ENCODE measurements around the gene HMCN1. TPM values are rescaled to one million over a fixed set of nuclear protein-coding genes. Genes with fewer than 3 reads are reported as not detected.

Gene HMCN1
- 0.10 and 0.22 TPM in 2 replicates for total RNA-seq

DNA sequence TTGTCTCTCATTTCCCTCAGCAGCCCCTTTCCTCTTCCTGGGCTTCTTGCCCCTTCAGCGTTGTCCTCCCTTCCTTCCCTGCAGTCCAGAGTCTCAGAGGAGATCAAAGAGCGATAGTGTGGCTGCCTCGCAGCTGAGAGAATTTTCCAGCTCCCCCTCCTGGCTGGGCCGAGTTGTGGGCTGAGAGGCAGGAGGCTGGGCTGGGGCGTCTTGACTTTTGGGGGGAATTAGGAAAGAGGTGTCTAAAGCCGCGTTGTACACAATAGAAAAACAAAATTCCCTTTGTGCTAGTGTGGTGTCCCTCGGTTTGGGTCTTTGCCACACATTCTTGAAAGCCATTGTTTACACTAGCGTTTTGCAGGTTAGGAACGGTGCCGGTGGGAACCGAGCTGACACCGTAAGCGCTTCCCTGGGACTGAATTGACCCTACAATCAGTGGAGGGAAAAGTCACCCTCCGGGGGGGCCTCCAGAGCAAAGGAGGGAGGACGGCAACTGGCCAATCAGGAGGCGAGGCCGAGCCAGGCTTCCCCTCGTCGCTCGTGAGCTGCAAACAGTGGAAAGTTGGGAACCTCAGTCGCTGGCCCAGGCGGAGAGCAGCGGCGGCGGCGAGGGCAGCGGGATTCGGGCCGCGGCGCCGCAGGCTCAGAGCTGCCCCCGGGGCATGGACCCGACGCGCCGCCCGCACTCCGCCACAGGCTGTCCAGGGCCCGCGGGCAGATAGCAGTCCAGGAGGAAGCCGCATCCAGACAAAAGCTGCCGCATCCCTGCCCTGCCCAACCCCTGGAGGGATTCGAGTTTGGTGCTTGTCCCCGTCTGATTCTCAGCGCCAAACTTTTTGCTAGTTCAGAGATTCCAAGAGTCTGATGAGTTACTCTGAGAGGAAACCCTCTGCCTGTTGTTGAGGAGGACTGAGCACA lies at the start of gene HMCN1:
Gene HMCN1, plus strand, starts transcription at position 574 of the 918 bp plus-strand sequence. CDS start 389 bp downstream, outside the sequence.
- intact Hi-C loops (cut with micrococcal nuclease) = no loop called here

DNA sequence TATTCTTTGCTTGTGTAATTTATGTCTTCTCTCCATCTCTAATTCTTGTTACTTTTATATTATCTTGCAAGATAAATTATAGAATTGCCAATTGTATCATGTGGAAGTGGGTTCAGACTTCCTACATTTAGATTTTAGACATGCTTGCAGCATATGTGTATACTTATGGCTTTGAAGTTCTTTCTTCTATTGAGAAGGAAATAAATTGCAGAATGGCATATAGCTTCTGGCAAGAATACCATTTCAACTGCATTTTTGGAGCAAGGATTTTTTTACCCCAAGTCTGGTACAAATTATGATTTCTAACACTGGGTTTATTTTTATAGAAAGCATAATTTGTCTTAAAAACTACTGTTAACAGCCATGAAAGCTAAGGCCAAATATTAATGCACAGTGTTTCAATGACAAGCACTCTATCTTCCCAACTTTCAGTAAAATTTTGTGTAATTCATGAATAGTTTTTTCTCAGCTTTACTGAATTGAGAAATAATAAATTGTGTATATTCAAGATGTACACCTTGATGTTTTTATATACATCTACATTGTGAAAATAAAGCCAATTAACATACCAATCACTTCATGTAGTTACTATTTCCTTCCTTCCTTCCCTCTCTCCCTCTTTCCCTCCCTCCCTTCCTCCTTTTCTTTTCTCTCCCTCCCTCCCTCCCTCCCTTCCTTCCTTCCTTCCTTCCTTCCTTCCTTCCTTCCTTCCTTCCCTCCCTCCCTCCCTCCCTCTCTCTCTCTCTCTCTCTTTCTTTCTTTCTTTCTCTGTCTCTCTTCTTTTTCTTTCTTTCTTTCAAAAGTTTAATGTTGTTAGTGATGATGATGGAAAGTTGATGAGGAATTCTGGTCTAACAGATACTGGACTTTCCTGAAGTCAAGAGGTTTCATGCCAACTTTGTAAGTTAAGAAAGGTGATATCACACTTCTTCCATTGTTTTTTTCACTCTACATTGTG lies 47.1 kb upstream of the HMCN1 start:
- intact Hi-C loops (cut with micrococcal nuclease) = no loop called here

- intact Hi-C loops (cut with micrococcal nuclease) = no loop called here
These were observed 43.7 kb upstream of the HMCN1 start for GRCh38 chr1:185690527-185690926.

DNA sequence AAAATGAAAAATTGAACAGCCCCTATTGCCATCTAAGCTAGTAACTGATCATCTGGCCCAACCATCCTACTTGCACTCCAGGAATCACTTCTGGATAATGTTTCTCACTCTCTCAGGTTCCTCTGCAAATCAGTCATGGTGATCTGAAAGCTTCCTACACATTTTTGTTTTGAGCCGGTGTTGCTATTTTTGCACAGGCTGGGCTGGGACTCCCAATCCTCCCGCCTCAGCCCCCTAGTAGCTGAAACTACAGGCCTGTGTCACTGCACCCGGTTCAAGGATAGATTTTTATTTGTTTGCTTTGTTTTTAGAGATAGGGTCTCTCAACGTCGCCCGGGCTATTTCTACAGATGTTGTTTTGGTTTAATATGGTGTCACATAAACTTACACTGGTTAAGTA lies 40.5 kb upstream of the HMCN1 start:
- intact Hi-C loops (cut with micrococcal nuclease) = no loop called here

- intact Hi-C loops (cut with micrococcal nuclease) = no loop called here
These were observed 40.1 kb upstream of the HMCN1 start for GRCh38 chr1:185694081-185694480.

DNA sequence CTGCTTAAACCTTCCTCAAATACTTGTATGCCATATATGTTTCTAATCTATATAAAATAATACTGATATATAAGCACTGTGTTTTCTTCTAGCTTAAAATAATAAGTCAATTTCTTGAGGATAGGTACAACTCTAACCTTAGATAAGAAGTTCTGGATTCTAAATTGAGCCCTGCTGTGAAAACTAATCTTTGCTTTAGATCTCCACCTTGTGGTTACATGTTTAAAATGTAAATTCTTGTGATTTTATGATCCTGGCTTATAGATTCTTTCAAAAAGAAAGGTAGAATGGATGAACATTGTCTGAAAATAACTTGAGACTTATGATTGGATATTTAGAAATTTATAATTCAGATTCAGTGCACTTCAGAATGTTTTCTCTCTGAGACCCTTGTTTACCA lies 38.9 kb upstream of the HMCN1 start:
- intact Hi-C loops (cut with micrococcal nuclease) = loop anchor here (1.0 kb wide), 2 partner anchors 378 to 890 kb away; partner anchors contain the start of gene IVNS1ABP

- intact Hi-C loops (cut with micrococcal nuclease) = no loop called here
These were observed 37.6 kb upstream of the HMCN1 start for GRCh38 chr1:185696422-185697150.

DNA sequence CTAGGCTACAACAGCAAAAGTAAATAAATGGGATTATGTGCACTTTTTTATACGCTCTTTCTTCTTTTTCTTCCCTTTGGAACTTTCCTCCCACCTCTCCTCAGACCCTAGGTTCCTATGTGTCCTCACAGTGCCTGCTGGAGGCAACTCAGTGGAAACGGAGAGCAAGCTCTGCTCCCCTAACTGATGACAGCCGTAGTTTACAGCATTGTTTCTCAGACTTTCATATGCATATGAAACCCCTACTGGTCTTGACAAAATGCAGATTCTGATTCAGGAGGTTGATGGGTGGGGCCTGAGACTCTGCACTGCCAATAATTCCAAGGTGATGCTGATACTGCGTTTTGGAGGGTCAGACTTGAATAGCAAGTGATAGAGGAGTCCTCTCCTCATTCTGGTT lies 34.3 kb upstream of the HMCN1 start:
- intact Hi-C loops (cut with micrococcal nuclease) = no loop called here

DNA sequence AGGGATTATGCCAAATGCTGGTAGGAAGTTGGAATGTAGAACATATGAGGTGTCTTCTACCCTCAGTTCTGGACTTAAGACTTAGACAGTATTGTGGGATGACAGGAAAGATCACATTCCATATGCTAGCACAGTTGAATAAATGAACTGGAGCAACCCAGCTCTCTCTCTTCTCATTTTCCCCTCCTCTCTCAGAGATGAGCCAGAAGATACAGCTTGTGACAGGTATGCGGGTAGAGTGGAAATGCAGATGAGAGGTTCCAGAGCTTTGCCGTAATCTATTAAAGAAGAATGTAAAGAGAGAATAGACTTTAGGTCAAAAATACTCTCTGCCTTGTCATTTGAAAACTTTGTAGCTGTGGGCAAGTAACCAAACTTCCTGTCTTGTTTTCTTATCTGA lies 32.5 kb upstream of the HMCN1 start:
- intact Hi-C loops (cut with micrococcal nuclease) = no loop called here

DNA sequence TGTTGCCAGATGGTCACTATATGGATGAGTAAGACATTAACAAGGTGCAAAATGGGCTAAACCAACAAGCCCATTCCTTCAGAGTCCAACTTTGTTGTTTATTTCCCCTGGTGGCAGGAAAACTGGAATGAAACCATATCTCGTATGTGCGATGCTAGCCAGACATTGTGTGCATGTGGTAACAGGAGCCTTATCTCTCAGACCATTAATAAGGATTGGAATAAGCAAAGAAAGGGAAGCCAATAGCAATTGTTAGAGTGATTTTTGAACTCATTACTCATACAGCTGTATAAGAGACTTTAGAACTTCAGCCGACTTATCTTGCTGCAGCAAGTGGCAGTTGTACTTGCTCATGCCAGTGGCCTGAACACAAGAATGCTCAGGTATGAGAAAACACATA lies 30.0 kb upstream of the HMCN1 start:
- intact Hi-C loops (cut with micrococcal nuclease) = no loop called here

- intact Hi-C loops (cut with micrococcal nuclease) = no loop called here
These were observed 18.1 kb upstream of the HMCN1 start for GRCh38 chr1:185716095-185716494.

GRCh38 chr1:185719021-185719420 lies 15.2 kb upstream of the HMCN1 start:
- intact Hi-C loops (cut with micrococcal nuclease) = no loop called here

- intact Hi-C loops (cut with micrococcal nuclease) = loop anchor here (1.0 to 2.0 kb wide), 2 partner anchors 492 to 604 kb away; no protein-coding TSS in a partner anchor
These were observed 13.4 kb upstream of the HMCN1 start for GRCh38 chr1:185720633-185721272.

DNA sequence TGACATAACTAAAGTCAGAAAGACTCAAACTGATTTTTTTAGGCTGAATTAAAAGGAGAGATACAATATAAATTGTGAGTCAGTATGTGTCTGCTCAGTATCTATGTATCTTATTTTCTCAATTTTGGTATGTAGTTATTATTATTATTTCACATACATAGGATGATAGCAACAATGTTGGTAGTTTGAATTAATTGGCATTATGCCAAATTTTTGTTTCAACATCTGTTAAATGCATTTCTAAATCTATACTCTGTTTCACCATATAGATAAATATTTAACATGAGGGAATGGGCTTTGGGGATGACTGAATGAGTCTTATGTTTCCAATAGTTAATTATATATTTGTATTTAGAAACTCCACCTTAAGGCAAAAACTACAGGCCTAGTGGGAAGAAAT lies 12.6 kb upstream of the HMCN1 start:
- intact Hi-C loops (cut with micrococcal nuclease) = loop anchor here (2.0 kb wide), 1 partner anchor 603 kb away; no protein-coding TSS in a partner anchor

DNA sequence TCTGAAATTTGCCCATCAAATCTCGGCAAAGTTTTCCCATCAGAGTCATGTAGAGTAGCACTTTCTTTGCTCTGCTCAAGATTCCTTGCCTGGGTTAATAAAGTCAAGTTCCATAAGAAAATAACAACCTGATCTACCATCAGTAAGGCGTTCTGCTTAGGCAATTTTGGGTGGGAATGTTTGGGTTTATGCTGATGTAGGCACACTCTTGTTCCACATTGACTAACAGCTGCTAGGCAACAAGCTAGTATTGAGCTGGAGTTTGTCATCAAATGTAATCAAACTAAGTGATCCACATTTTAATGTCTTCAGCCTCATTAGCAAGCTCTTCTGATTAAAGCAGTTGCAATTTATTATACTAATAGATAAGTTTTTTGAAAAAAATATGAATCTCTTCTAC lies 12.1 kb upstream of the HMCN1 start:
- intact Hi-C loops (cut with micrococcal nuclease) = no loop called here

- intact Hi-C loops (cut with micrococcal nuclease) = no loop called here
These were observed 6.5 kb upstream of the HMCN1 start for GRCh38 chr1:185727726-185728125.

DNA sequence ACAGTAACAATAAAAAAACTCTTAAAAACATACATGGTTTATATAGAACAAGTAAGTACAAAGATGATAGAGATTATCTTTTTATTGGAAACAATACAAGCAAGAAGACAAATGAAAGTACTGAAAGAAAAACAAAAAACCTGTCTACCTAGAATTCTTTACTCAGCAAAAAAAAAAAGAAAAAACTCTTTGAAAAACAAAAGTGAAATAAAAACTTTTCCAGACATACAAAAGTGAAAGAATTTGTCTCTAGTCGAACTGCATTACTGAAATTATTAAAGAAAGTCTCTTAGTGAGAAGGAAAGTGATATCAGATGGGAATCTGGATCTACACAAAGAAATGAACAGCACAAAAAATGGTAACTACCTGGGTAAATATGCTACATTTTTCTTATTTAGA lies 2.7 kb upstream of the HMCN1 start:
- intact Hi-C loops (cut with micrococcal nuclease) = no loop called here

GRCh38 chr1:185732951-185733350 lies 1.2 kb upstream of the HMCN1 start:
- intact Hi-C loops (cut with micrococcal nuclease) = no loop called here

DNA sequence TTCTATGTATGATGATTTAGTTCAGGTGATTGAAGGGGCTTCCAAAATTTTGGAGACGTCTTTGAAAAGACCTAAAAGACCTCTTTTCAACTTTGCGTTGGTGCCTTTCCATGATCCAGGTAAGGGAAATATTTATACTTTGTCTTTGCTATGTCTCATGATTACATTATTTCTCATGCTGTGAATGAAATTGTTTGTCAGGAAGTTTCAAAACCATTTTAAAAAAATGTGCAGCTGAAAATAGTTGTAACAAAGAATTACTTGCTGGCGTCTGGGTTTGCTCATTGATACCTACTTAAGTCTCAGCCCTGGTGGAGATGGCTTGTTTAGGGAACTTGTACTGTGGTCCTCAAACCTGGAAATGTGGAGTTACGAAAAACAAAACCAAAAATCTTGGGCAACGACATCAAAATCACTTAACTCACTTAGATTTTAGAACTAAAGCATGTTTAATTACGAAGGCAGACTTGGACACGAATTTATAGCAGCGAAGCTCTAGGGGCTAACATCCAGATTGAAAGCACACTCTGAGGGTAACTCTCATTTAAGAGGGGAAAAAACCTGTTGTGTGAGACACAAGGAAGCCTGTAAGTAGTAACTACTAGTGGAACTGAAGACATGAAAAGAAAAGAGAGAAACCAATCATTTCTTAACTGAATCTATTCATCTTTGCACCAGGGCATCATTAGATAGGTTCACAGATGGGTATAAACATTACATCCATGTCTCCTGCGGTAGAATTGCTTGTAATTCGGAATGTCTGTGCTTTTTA lies 924 bp downstream of the HMCN1 start:
- intact Hi-C loops (cut with micrococcal nuclease) = no loop called here

- intact Hi-C loops (cut with micrococcal nuclease) = no loop called here
These were observed 1.5 kb downstream of the HMCN1 start for GRCh38 chr1:185735701-185736064.

Data from T-helper 1 cell treated with Interleukin-12 subunit alpha and Interleukin-12 subunit beta and Interleukin-4 antibody, amounts not matched to agents 30 ng/mL and 1 ng/mL, for 36 hours (primary cell).